Activated CD8-positive, alpha-beta memory T cell treated with anti-CD3 and anti-CD28 coated beads for 48 hours (primary cell): ENCODE results near the gene MSI2.

Source experiments
- DNase-seq, 3 experiments: peaks; one replicate each; pipeline ENCODE4 v3.0.0-alpha.2; 2020; ENCODE audit warnings: low read depth in 2 of 3, low spot score in 2 of 3

Gene MSI2

DNA sequence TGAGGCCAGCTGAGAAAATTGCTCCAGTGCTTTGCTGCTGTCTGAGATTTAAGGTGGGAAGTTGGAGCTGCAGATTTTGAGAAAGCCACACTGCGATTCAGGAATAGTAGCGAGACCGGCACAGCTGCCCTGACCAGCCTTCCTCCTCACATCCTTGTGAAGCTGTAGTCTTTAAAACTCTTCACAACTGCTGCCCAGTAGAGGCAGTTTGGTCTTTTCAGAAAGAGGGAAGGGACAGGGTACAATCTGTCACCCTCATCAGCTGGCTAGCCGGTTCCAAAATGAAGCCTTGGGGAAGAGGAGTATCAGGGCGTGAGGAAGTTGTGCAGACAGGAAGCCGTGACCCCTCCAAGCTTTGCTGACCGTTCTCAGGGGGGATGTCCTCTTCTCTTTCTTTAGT, 195.3 kb downstream of the MSI2 start:
- DNase-seq, result no peak

DNA sequence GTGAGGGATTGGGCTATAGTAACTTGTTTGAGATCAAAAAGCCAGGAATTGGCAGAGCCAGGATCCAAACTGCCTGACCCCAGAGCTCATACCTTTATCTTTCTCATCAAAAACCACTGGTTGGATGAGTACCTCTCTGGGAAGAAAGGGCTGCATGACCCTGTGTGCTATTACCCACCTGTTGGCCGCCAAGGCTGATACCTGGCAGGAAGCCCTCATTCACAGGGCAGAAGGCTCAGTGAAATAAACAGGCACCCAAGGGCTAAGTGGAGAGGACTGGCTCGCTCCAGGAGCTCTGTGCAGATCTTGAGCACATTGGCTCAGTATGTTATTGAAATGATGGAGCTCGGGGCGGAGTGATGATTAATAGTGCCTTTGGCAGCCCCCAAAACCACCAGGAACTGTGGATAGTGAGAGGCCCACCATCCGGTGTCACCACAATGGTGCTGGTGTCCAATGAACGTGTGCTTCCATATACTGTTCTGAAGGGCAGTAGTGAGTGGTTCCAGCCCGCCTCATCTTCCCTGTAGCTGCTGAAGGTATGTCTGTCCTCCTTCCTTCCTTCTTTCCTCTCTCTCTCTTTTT, 197.6 kb downstream of the MSI2 start:
- DNase-seq, result no peak

DNA sequence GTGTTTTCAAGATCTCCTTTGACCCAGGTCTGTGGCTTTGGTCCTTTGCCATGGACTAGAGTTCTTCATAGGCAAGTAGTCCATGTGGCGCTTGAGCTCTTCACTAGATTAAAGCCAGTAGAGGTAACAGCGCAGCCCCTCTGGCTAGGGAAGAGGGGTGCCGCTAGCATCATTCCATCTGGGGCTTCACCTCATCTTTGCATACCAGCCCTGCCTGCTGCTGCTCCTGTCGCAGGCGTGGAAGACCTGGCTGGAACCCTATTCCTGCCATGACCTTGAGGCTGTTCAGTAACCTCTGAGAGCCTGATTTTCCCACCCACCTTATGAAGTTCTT, 198.4 kb downstream of the MSI2 start:
- DNase-seq, result no peak

DNA sequence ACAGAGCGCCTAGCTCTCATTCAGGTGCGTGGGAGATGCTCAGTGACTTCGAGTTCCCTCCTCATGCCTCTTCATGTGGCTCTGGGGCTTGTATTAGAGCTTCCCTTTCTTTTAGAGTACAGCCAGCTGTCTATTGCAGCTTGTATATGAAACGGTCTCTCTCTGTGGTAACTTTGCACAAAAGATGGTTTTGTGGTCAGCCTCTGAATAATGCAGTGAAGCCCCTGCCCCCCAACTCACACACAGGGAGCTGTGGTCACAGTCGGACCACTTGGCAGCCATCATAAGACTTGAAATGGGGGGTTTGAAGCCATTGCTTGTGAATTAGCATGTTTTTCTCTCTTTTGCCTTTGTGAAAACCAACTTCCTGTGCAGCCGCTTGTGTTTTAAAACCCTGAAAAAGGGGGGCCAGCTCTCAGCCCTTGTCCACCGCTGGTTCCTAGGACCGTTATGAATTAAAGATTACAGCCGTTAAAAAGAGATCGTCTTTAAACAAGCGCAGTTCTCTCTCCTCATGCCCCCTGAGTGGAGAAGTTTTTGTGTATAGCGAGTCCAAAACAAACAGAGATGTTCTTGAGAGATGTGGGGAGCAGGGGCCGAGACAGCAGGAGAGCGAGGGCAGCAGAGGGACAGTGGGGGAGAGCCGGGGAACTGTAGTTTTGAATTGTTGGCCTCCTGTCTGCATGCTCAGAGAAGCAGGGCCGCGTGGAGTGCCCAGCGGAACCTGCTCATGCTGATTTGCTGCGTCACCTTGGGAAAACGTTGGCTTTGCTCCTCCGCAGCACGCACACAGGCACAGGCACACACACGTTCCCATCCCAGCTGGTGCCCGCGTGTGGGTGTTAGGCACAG, 199.0 kb downstream of the MSI2 start:
- DNase-seq, result no peak

DNA sequence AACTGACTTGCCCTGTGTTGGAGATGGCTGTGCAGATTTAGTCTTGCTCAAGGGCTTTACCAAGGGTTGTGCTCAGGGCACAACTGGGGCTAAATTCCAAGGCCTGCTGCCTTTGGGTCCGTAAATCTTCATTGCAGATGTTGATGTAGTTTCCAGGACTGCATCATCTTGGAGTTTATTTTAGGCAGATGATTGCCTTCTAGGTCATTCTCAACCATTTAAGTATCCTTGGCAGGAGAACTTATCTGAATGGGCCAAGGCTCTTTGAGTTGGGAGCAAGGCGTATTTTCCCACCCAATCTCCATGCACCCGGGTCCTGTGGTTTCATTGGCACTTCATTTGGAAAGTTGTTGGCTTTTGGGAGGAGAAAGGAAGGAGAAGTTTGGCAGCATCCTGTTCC, 200.3 kb downstream of the MSI2 start:
- no peak for DNase-seq

DNA sequence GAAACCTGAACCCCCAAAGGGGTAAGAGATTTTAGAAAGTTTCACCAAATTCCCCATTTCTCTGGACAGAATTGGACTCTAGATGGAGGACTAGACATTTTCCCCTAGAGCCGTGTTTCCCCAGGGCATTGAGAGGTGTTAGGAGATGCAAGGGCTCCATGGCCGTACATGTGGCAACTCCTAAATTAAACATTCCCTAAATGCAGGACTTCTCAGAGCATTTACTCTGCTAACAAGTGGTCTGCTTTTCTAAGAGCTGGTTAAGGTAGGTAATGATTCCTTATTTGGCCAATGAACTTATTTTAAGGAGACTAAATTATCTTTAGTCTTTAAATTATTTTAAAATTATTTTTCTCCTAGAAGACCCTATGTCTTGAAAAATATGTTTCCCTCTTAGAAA, 200.9 kb downstream of the MSI2 start:
- no peak for DNase-seq

DNA sequence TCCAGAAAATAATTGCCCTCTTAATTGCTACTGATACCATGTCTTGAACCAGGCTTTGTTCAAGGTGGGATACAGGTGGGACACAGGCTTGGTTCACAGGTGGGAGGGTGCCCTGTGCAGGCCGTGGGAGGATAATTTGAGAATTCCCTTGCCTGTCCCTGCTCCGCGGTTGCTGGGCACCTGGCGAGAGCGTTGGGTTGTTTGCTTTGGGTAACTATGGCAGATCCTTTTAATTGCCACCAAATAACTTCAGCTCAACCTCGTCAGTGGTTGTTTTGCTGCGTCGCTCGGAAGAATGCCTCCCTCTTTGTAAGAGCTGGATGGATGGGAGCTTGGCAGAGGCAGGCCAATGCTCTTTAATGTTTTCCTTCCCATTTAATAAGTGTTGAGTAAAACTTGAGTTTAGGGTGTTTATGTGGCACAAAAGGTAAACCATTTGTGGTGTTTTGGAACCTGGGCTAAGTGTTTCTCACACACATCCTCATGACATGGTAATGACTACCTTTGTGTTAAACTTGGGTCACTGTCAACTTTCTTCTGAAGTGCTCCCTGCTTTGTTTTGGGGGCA, 202.5 kb downstream of the MSI2 start:
- DNase-seq, result no peak

DNA sequence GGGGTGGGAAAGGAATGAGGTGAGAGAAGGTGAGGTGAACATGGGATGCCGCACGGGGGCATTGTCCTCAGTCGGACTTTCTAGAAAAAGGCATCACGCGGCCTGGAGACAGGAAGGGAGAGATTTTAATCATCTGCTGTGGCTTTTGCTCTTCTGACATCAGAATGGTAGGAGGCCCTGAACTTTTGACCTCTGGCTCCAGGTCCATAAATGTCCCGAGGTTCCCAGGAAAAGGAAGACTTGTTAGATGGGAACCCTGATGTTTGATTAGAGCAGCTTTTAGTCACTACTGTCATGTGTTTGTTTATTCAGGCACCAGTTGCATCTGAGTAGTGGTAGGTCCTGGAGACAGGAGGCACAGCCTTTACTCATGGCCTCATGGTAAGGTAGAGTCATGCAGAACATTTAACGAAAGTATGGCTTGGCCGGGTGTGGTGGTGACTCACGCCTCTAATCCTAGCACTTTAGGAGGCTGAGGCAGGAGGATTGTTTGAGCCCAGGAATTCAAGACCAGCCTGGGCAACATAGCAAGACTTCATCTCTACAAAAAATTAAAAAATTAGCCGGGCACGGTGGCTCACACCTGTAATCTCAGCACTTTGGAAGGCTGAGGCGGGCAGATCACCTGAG, 203.1 kb downstream of the MSI2 start:
- no peak for DNase-seq

DNA sequence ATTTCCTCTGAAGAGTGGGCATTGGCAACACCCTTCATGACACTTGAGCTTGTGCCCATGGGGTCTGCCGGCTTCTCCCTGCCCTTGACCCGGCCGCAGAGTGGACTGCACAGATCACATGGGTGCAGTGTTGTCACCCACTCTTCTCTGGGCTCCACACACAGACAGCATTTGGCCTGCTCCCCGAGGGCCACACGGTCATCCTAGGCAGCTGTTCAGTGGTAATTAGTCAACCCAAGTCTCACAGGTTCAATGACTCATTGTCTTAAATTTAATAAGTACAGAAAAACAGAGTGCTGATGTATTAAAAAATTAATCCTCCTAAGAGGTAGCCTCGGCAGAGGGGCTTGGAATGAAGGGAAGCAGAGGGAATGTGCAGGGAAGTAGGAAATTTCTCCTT, 204.8 kb downstream of the MSI2 start:
- no peak for DNase-seq

DNA sequence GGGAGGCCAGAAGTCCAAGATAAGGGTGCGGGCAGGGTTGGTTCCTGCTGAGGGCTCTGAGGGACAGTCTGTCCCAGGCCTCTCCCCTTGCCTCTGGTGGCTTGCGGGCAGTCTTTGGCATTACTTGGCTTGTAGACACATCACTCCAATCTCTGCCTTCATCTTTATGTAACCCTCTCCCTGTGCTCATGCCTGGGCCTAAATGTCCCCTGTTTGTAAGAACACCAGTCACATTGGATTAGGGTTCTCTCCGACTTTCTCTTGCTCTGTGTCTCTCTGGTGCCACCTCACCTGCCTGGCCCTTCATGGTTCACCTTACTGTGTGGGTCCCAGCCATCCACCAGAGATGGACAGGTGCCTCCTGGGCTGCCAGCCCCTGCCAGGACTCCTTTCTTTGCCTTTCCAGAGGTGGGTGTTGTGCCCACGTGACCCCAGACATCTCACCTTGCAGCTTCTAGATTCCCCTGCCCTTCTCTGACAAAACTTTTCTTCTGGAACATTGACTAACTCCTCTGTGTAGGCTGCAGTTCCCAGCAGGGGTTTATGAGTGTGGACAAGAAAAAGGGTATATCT, 205.8 kb downstream of the MSI2 start:
- no peak for DNase-seq

DNA sequence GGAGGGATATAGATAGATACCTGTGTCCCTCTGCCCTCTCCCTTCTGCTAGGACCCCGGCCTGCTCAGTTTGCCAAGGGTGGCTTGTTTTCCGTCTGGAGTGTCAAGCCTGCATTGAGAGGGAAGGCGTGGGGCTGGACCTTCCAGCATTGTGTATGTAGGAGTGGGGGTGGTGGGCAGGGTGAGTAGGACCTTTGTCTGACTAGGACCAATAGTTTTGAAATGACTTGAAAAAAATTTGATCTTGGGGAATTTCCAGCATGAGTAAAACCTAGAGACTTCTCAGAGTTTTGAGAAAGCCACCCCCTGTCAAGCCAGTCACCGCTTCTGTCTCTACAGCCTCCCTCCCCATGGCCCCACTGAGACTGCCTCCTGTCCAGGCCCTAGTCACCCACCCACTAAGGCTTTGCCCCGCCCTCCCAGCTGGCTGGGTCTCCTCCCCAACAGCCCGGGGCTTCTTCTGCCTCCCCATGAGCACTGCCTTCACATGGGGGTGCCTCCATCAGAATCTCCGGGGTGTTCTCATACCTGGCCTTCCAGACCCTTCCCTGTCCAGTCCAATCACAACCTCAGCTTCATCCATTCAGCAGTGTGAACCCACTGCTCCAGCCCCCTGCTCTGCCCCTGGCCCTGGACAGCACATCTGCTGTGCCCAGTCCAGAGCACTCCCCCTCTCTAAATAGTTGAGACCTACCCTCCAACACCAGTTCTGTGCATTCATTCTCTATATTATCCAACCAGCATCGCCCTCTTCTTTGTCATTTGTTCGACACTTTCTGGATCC, 207.0 kb downstream of the MSI2 start:
- DNase-seq, result peak in 2 of 3 experiments; percentile 69 to 71

DNA sequence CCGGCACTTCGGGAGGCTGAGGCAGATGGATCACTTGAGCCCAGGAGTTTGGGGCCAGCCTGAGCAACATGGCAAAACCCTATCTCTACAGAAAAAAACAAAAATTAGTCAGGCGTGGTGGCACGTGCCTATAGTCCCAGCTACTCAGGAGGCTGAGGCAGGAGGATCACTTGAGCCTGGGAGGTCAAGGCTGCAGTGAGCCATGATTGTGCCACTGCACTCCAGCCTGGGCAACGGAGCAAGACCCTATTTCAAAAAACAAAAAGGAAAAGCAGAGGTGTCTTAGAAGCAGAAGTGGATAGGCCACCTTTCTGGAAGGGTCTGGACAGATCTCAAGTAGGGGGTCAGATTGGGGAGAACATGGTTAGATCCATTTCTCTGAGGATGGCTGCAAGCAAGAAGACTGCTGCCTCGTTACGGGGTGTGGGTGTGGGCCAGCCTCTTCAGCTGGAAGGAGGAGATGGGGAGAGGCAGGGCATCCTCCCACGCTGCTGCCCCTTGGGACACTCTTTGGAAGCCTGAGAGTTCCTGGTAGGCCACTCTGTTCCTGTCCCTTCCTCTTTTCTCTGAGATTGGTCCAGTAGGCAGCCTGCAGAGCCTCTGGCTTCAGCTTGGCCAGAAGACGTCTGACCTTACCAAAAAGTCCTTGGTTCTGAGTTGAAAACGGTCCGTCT, 208.0 kb downstream of the MSI2 start:
- DNase-seq, result no peak

DNA sequence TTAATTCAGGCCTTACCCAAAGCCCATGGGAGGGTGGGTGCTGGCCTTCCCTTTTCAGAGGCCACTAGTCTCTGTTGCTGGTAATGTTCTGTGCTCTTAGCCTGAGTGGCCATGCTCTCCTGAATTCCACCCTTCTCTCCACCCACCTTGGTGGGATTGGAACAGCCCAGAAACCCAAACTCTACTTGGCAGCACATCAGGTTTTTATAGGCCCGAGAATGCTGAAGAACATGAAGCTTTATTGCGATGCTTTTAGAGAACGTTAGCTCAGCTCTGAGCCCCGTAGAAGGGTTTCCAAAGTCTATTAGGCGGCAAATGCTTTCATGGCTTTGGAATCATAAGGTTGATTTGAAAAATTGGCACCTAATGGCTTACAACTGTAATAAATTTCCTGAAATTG, 209.3 kb downstream of the MSI2 start:
- DNase-seq, result no peak

DNA sequence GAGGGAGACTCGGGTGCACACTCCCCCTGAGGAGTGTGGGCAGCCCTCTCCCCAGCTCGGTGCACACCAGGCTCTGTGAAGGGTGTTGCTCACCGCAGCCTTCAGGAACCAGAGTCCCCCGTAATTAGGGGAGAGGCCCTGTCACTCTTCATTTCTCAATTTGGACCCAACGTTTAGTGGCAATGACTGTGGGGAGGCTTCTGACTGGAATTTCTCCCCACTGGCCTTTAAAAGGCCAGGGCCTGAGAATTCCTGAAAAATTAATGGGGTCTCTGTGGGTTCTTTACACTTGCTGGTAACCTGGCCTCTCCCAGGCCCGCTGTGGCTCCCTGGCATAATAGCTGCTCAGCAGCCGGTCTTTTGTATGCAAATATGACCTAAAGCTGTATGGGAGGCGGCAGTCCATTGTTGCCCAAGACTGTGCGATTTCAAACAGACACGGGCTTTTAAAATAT, 209.7 kb downstream of the MSI2 start:
- DNase-seq, result no peak

DNA sequence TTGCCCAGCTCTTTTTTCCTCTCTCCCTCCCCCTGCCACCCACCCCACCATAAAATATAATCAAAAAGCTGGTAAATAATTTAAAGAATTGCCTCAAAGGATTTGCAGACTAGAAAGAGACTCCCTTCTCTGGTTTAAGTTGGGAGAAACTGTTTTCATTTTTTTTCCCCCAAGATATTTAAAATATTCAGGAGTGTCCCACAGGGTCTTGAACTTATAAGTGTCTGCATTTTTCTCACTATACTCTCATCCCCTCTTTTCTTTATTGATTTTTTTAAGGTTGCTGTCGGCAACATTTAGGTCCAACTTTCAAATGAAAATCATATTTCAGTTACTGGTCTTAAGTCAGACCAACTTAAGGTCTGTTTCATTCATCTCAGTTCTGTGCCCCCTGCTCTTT, 210.2 kb downstream of the MSI2 start:
- DNase-seq, result no peak

DNA sequence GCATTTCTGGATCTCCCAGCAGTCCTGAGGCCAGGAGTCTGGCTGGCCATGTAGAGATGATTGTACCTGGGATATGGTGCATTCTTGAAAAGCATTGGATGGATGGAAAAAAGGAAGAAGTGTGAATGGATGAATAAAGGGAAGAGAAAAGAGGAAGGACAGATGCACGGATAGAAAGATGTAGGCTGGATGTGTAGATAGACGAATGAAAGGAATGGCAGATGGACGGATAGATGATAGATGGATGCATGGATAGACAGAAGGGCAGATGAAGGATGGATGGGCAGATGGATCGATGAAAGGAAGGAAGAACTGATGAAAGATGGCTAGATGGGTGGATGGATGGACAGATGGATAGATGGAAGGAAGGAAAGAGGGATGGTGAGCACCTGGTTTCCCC, 210.9 kb downstream of the MSI2 start:
- no peak for DNase-seq

DNA sequence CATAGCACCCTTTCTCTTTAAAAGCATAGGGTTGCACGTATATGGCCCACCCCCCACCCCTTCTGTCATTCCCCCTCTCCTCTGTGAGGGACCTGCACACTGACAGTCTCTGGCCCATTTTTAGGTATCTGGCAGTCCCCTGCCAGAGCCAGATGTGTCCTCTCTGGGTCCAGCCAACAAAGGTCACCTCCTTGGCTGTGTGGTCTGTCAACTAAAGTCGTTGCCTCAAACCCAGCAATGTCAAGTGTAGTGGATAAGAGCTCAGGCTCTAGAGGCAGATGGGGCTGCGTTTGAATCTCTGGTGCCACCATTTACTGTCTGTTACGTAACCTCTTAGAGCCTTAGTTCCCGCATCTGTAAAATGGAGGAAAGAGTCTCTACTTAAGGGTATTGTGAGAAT, 211.5 kb downstream of the MSI2 start:
- DNase-seq, result no peak

DNA sequence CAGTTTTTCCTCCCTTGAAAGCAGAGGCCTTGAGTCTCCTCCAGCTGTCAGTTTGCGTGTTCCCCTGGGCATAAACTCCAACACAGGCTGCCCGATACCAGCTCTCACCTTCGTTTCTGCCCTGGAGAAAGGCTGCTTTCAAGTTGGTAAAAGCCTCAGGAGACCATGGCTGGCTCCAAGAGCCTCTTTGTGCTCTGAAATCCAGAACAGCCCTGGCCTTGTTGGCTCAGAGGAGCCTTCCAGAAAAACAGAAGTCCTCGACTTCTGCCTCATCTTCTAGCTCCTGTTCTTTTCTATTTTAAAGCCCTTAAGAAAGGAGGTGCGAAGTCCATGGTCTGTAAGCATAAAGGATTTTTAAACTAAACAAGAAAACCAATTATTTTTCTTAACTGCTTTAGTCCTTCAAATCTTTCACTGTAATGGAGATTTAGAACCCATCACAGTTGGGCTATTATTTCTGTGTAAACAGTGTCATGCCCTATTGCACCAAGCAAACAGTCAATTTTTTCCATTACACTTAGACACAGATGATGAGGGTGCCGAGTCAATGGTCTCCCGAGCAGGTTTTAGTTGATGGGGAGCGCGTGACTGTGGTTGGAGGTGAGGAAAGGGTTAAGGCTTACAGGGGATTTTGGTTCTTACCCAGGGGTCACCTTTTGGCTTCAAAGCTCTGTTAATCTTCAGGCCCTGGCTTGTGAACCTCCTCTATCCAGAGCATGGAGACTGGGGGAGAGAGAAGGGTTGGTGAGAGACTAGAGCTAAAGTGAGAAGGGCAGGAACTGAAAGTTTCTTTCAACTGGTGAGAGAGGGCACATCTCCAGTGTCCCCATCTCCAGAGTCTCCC, 212.8 kb downstream of the MSI2 start:
- DNase-seq, result no peak

DNA sequence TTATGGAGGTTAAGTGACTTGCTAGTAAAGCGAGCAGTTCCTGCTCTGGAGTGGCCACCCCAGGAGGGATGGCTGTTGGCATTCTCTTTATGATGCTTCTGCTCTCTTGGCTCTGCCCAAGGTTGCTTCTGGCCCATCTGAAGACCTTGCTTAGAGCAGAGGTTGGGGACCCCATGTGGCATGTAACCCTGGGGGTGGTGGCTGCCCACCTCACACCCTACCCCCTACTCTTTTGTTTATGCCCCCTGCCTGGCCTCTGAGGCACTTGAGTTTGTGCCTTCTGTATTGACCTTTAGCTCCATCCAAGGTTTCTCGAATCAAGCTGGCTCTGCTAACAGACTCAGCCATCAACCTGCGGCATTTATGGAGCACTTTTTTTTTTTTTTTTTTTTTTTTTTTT, 214.6 kb downstream of the MSI2 start:
- DNase-seq, result no peak
